ENCODE results near the gene TMCO5A.

TMCO5A gene

DNA sequence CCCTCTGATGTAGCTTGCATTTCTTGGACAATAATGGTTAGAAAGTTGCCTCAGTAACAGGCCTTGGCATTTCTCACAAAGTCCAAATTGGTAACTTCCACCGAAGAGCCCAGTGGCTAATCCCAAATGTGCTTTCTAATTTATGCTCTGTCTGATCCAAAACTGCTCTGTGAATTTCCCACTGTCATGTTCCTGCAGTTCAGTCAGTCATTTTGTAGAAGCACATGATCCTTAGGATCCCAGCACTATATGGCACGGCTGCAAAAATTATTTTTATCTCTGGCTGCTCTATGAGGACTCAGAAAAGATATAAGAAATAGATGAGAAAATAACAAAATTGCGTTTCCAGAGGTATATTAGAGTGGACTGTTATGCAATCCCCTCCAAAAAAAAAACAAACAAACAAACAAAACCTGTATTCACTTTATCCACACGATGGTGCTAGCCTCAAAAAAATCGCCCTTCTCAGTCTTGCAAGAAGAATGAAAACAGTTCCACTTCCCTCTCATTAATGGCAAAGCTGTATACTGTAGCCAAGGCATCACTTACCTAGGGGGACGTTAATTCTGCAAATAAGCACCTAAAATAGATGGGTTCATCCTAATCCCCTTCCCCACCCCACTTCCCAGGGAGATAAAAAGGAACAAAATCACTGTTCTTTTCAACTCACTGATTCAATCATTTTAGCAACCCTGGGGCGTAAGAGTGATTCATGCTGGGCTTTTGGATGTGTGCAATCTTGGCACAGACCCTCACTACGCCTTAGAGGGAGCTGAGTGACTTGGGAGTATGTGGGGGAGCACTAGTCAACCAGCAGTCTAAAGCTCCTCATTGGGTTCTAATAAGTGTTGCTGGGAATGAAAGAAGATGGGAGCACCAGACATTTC is 61.3 kb downstream of the TMCO5A start:
- Mint-ChIP-seq H3K4me3 (no peak overlapping the region), H3K36me3 (no peaks in the 10 kb centered on the region)

More for the DNA sequence above, 61.3 kb downstream of the TMCO5A start:
- DNase-seq (ENCODE audit: low spot score in 2 of 2), result peak in 1 of 2 donors; percentile 49
- Mint-ChIP-seq H3K27me3 (peaks cover 9% of the 10 kb centered on the region), H3K9me3 (peaks cover 4% of the 10 kb centered on the region), H3K4me1 (no peaks in the 10 kb centered on the region), H3K27ac (no peak overlapping the region)
- peak; percentile 78 for ATAC-seq (ENCODE audit: low read depth)
